HUES48 (cell line): ENCODE data around the gene ZBTB43.
"Not testable (repeated sequence)": the region's sequence is repeated elsewhere in the genome, so short reads cannot be mapped to it uniquely, and the experiment has no call there.

Experiments
- H3K27ac ChIP-seq: one replicate; pipeline ENCODE4 v1.7.0; 2013; ENCODE audit warnings: low read depth, low read length, inconsistent platforms
- H3K27me3 ChIP-seq: 2 replicates; pipeline ENCODE4 v1.6.1; 2013; ENCODE audit warnings: mild to moderate bottlenecking, low read length; ENCODE audit not compliant: control insufficient read depth, insufficient read depth
- H3K36me3 ChIP-seq: 2 replicates; pipeline ENCODE4 v1.6.1; 2013; ENCODE audit warnings: low read length; ENCODE audit not compliant: control insufficient read depth, insufficient read depth
- H3K4me1 ChIP-seq: 2 replicates; pipeline ENCODE4 v1.6.1; 2013; ENCODE audit warnings: mild to moderate bottlenecking, low read length; ENCODE audit not compliant: control insufficient read depth, insufficient read depth
- H3K4me3 ChIP-seq: 2 replicates; pipeline ENCODE4 v1.5.1; 2013; ENCODE audit warnings: mild to moderate bottlenecking, low read depth, low read length
- H3K9ac ChIP-seq: 2 replicates; pipeline ENCODE4 v1.6.1; 2013; ENCODE audit warnings: mild to moderate bottlenecking, low read depth, low read length, moderate library complexity
- H3K9me3 ChIP-seq: 2 replicates; pipeline ENCODE4 v1.6.1; 2013; ENCODE audit warnings: low read length; ENCODE audit not compliant: control insufficient read depth, insufficient read depth

Gene ZBTB43

GRCh38 chr9:126809068-126809467 is 4.2 kb downstream of the ZBTB43 start:
- Histone ChIP-seq H3K27me3 (no peaks in the 10 kb centered on the region), H3K4me3 (no peak overlapping the region), H3K9me3 (no peaks in the 10 kb centered on the region), H3K4me1 (0 out of 2 replicates have a peak, but pooled peaks cover 8% of the 10 kb centered on the region), H3K36me3 (peaks cover 29% of the 10 kb centered on the region), H3K9ac (no peak overlapping the region), H3K27ac (no peak overlapping the region)

GRCh38 chr9:126810221-126810620 is 5.4 kb downstream of the ZBTB43 start:
- H3K4me1 ChIP-seq, H3K27ac ChIP-seq, H3K27me3 ChIP-seq, H3K4me3 ChIP-seq, H3K9me3 ChIP-seq, H3K9ac ChIP-seq: not testable (repeated sequence)
- peaks cover 29% of the 10 kb centered on the region for H3K36me3 ChIP-seq

DNA sequence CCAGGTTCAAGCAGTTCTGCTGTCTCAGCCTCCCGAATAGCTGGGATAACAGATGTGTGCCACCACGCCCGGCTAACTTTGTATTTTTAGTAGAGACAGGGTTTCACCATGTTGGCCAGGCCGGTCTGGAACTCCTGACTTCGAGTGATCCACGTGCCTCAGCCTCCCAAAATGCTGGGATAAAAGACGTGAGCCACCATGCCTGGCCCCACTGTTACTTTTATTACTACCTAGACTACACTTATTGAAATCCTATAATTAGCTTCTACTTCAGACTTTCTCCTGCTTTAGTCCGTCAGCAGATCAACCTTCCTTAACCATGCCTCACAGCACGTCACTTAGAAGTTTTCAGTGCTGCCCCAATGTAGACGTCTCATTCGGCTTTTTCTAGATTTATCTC is 8.2 kb downstream of the ZBTB43 start:
- H3K27ac ChIP-seq: no peak overlapping the region
- H3K27me3 ChIP-seq: no peaks in the 10 kb centered on the region
- no peaks in the 10 kb centered on the region for H3K9me3 ChIP-seq
- no peaks in the 10 kb centered on the region for H3K4me1 ChIP-seq
- H3K4me3 ChIP-seq: no peak overlapping the region
- no peak overlapping the region for H3K9ac ChIP-seq
- H3K36me3 ChIP-seq: peaks cover 32% of the 10 kb centered on the region

DNA sequence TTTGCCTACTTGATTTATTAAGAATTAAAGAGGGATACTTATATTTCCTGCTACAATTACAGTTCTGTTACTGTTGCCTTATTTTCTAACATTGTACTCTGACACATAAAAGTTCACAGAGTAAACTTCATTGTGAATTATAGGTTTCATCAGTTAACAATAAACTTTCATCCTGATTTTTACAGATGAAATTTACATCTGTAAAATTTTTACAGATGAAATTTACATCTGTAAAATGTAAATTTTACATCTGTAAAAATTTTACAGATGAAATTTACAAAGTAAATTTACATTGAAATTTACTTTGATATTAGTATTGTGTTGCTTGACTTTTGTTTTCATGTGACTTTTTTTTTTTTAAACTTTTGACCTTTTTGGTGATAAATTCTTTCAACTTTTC is 9.3 kb downstream of the ZBTB43 start:
- peaks cover 26% of the 10 kb centered on the region for H3K36me3 ChIP-seq
- no peaks in the 10 kb centered on the region for H3K27me3 ChIP-seq
- no peak overlapping the region for H3K9ac ChIP-seq
- no peaks in the 10 kb centered on the region for H3K4me1 ChIP-seq
- H3K4me3 ChIP-seq: no peak overlapping the region
- H3K9me3 ChIP-seq: peaks cover 6% of the 10 kb centered on the region; the same call in 1 of the 2 replicates
- H3K27ac ChIP-seq: no peak overlapping the region

DNA sequence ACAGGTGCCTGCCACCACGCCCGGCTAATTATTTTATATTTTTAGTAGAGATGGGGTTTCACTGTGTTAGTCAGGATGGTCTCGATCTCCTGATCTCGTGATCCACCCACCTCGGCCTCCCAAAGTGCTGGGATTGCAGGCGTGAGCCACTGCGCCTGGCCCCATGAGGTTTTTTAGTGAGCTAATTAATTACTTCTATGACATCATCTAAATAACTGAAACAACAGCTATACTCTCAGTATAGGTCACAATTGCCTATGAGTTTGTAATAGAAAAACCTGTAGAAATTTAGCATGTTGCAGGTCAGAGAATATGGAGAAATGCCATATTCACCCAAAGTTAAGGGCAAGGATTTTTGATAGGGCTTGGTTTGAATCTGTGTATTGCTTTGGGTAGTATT is 12.8 kb downstream of the ZBTB43 start:
- not testable (repeated sequence) for H3K4me1 ChIP-seq, H3K36me3 ChIP-seq, H3K4me3 ChIP-seq, H3K9me3 ChIP-seq, H3K27me3 ChIP-seq, H3K9ac ChIP-seq, H3K27ac ChIP-seq

DNA sequence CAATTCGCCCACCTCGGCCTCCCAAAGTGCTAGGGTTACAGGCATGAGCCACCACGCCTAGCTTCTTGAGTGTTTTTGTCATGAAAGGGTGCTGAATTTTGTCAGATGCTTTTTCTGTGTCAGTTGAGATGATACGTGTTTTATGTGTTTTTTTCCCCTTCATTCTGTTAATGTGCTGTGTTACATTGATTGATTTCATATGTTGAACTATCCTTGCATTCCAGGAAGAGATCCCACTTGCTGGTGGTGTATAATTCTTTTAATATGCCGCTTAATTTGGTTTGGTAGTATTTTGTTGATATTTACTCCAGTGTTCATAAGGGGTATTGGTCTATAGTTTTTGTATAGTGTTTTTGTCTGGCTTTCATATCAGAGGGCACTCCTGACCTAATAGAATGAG is 13.6 kb downstream of the ZBTB43 start:
- no peaks in the 10 kb centered on the region for H3K27me3 ChIP-seq
- H3K9ac ChIP-seq: no peak overlapping the region
- H3K4me3 ChIP-seq: no peak overlapping the region
- peaks cover 6% of the 10 kb centered on the region; the same call in 1 of the 2 replicates for H3K9me3 ChIP-seq
- H3K4me1 ChIP-seq: no peaks in the 10 kb centered on the region
- peaks cover 3% of the 10 kb centered on the region; the same call in 1 of the 2 replicates for H3K36me3 ChIP-seq
- no peak overlapping the region for H3K27ac ChIP-seq

DNA sequence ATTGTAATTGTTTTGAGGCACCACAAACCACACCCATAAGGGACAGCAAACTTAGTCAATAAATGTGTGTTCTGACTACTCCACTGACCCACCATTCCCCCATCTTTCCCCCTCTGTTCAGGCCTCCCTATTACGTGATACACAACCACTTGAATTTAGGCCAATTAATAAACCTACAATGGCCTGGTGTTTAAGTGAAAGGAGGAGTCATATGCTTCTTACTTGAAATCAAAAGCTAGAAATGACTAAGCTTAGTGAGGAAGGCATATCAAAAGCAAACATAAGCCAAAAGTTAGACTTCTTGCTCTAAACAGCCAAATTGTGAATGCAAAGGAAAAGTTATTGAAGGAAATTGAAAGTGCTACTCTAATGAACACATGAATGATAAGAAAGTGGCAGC is 14.6 kb downstream of the ZBTB43 start:
- Histone ChIP-seq H3K36me3 (peaks cover 3% of the 10 kb centered on the region; the same call in 1 of the 2 replicates), H3K9me3 (peaks cover 6% of the 10 kb centered on the region; the same call in 1 of the 2 replicates), H3K27me3 (no peaks in the 10 kb centered on the region), H3K27ac (no peak overlapping the region), H3K4me1 (no peaks in the 10 kb centered on the region), H3K4me3 (no peak overlapping the region), H3K9ac (no peak overlapping the region)

GRCh38 chr9:126822278-126822677 is 17.4 kb downstream of the ZBTB43 start:
- no peaks in the 10 kb centered on the region for H3K4me1 ChIP-seq
- H3K36me3 ChIP-seq: no peaks in the 10 kb centered on the region
- peaks cover 6% of the 10 kb centered on the region; the same call in 1 of the 2 replicates for H3K9me3 ChIP-seq
- H3K4me3 ChIP-seq: no peak overlapping the region
- no peak overlapping the region for H3K27ac ChIP-seq
- H3K27me3 ChIP-seq: no peaks in the 10 kb centered on the region
- no peak overlapping the region for H3K9ac ChIP-seq

DNA sequence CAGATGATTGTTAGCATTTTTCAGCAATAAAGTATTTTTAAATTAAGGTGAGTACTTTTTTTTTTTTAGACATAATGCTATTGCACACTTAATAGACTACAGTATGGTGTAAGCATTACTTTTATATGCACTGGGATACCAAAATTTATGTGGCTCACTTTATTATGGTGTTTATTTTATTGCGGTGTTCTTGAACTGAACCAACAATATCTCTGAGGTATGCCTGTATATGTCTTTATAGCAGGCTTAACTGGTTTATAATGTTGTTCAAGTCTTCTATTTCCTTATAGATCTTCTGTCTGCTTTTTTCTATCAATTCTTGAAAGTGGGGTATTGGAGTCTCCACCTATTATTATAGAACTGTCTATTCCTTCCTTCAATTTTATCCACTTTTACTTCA is 18.0 kb downstream of the ZBTB43 start:
- H3K36me3 ChIP-seq: no peaks in the 10 kb centered on the region
- H3K9me3 ChIP-seq: peaks cover 6% of the 10 kb centered on the region; the same call in 1 of the 2 replicates
- H3K9ac ChIP-seq: no peak overlapping the region
- no peak overlapping the region for H3K4me3 ChIP-seq
- H3K27ac ChIP-seq: no peak overlapping the region
- no peaks in the 10 kb centered on the region for H3K4me1 ChIP-seq
- no peaks in the 10 kb centered on the region for H3K27me3 ChIP-seq

- not testable (repeated sequence) for H3K9me3 ChIP-seq, H3K4me3 ChIP-seq, H3K27ac ChIP-seq, H3K36me3 ChIP-seq, H3K27me3 ChIP-seq, H3K4me1 ChIP-seq, H3K9ac ChIP-seq
Measured at GRCh38 chr9:126824052-126824451, 19.2 kb downstream of the ZBTB43 start.

DNA sequence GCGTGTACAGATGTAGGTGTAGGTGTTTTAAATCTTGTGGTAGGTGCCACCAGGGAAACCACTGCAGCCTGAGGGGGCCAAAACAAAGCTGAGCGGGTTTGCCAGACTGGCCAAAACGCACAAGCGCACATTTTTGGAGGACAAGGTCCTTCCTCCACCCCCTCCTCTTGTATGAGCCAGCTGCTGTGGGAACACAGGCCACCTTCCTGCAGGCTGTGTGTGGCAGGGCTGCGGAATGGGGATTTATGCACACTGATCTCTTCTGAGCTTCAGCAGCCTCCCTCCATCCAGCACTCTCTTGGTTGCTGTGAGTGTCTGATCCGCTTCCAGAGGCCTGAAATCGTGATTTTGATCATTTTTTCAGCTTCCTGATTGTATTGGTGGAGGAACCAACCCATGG is 22.4 kb downstream of the ZBTB43 start:
- H3K27ac ChIP-seq: no peak overlapping the region
- no peaks in the 10 kb centered on the region for H3K4me1 ChIP-seq
- no peaks in the 10 kb centered on the region for H3K9me3 ChIP-seq
- H3K36me3 ChIP-seq: peaks cover 3% of the 10 kb centered on the region; the same call in 1 of the 2 replicates
- H3K27me3 ChIP-seq: no peaks in the 10 kb centered on the region
- no peak overlapping the region for H3K9ac ChIP-seq
- H3K4me3 ChIP-seq: no peak overlapping the region

- no peak overlapping the region for H3K9ac ChIP-seq
- H3K4me1 ChIP-seq: no peaks in the 10 kb centered on the region
- no peaks in the 10 kb centered on the region for H3K27me3 ChIP-seq
- H3K36me3 ChIP-seq: peaks cover 21% of the 10 kb centered on the region
- H3K9me3 ChIP-seq: no peaks in the 10 kb centered on the region
- no peak overlapping the region for H3K27ac ChIP-seq
- H3K4me3 ChIP-seq: no peak overlapping the region
Measured at GRCh38 chr9:126829035-126829434, 24.2 kb downstream of the ZBTB43 start.
